T-helper 2 cell treated with Interferon-gamma antibody and Interleukin-4, amounts not matched to agents 5 μg/mL and 100 μg/mL, for 36 hours (primary cell): ENCODE results near the gene PLEKHB2.
"Not testable (repeated sequence)": the region's sequence is repeated elsewhere in the genome, so short reads cannot be mapped to it uniquely, and the experiment has no call there.

Experiments used
- DNase-seq: peaks from one replicate; pipeline ENCODE4 v3.0.0; 2021; ENCODE audit warnings: low spot score
- H3K27ac Mint-ChIP-seq: one replicate; pipeline ENCODE4 v1.8.0; 2021; ENCODE audit warnings: mild to moderate bottlenecking, mixed read lengths
- H3K27me3 Mint-ChIP-seq: one replicate; pipeline ENCODE4 v1.8.0; 2021; ENCODE audit warnings: low read depth, mixed read lengths
- H3K36me3 Mint-ChIP-seq: one replicate; pipeline ENCODE4 v1.8.0; 2021; ENCODE audit warnings: low read depth, mixed read lengths
- H3K4me1 Mint-ChIP-seq: one replicate; pipeline ENCODE4 v1.8.0; 2021; ENCODE audit warnings: low read depth, mixed read lengths
- H3K4me3 Mint-ChIP-seq: one replicate; pipeline ENCODE4 v1.8.0; 2022; ENCODE audit warnings: mild to moderate bottlenecking, moderate library complexity, mixed read lengths
- H3K9me3 Mint-ChIP-seq: one replicate; pipeline ENCODE4 v1.8.0; 2021; ENCODE audit warnings: mixed read lengths

The PLEKHB2 gene

GRCh38 chr2:131077966-131078365, 27.2 kb upstream of the PLEKHB2 start:
- Mint-ChIP-seq H3K36me3 (peaks cover 68% of the 10 kb centered on the region), H3K9me3 (no peaks in the 10 kb centered on the region), H3K4me1 (peaks cover 10% of the 10 kb centered on the region), H3K27me3 (no peaks in the 10 kb centered on the region), H3K27ac (no peak overlapping the region), H3K4me3 (no peak overlapping the region)
- DNase-seq: no peak

- not testable (repeated sequence) for H3K9me3 Mint-ChIP-seq, H3K4me3 Mint-ChIP-seq, H3K27ac Mint-ChIP-seq, H3K27me3 Mint-ChIP-seq, DNase-seq
- peaks cover 56% of the 10 kb centered on the region for H3K36me3 Mint-ChIP-seq
- H3K4me1 Mint-ChIP-seq: peaks cover 10% of the 10 kb centered on the region
Observed at GRCh38 chr2:131079931-131080330, 25.2 kb upstream of the PLEKHB2 start.

- DNase-seq: no peak
- Mint-ChIP-seq H3K36me3 (peaks cover 62% of the 10 kb centered on the region), H3K27ac (peak overlapping the region; percentile 46), H3K9me3 (no peaks in the 10 kb centered on the region), H3K27me3 (no peaks in the 10 kb centered on the region), H3K4me3 (no peak overlapping the region), H3K4me1 (peaks cover 13% of the 10 kb centered on the region)
Observed at GRCh38 chr2:131081190-131081589, 23.9 kb upstream of the PLEKHB2 start.

- Mint-ChIP-seq H3K36me3 (peaks cover 62% of the 10 kb centered on the region), H3K27ac (no peak overlapping the region), H3K27me3 (no peaks in the 10 kb centered on the region), H3K4me1 (peaks cover 6% of the 10 kb centered on the region), H3K4me3 (no peak overlapping the region), H3K9me3 (no peaks in the 10 kb centered on the region)
- no peak for DNase-seq
Observed at GRCh38 chr2:131085646-131086045, 19.5 kb upstream of the PLEKHB2 start.

GRCh38 chr2:131092458-131093005, 12.6 kb upstream of the PLEKHB2 start:
- Mint-ChIP-seq H3K27me3 (peaks cover 2% of the 10 kb centered on the region), H3K9me3 (no peaks in the 10 kb centered on the region), H3K4me3 (peak overlapping the region; percentile 82), H3K4me1 (peaks cover 11% of the 10 kb centered on the region), H3K36me3 (peaks cover 22% of the 10 kb centered on the region), H3K27ac (peak overlapping the region; percentile 77)
- DNase-seq: no peak

GRCh38 chr2:131093006-131093695, 12.0 kb upstream of the PLEKHB2 start, which contains the start of gene FAM168B:
FAM168B (minus strand) TSS chr2:131093460; CDS start chr2:131082646, 10,814 bp downstream.
- H3K27me3 Mint-ChIP-seq: peaks cover 2% of the 10 kb centered on the region
- H3K4me1 Mint-ChIP-seq: peaks cover 11% of the 10 kb centered on the region
- H3K27ac Mint-ChIP-seq: peak within 1 kb of the TSS; percentile 94
- H3K9me3 Mint-ChIP-seq: no peaks in the 10 kb centered on the region
- peak within 1 kb of the TSS; percentile 96 for H3K4me3 Mint-ChIP-seq
- H3K36me3 Mint-ChIP-seq: peaks cover 16% of the 10 kb centered on the region
- peak; percentile 91 for DNase-seq

- peaks cover 2% of the 10 kb centered on the region for H3K27me3 Mint-ChIP-seq
- H3K9me3 Mint-ChIP-seq: no peaks in the 10 kb centered on the region
- no peak for DNase-seq
- H3K27ac Mint-ChIP-seq: peak overlapping the region; percentile 94
- peaks cover 10% of the 10 kb centered on the region for H3K36me3 Mint-ChIP-seq
- H3K4me1 Mint-ChIP-seq: peaks cover 10% of the 10 kb centered on the region
- H3K4me3 Mint-ChIP-seq: peak overlapping the region; percentile 96
Observed at GRCh38 chr2:131093696-131094462, 11.3 kb upstream of the PLEKHB2 start.

- H3K36me3 Mint-ChIP-seq: peaks cover 5% of the 10 kb centered on the region
- peaks cover 2% of the 10 kb centered on the region for H3K27me3 Mint-ChIP-seq
- H3K27ac Mint-ChIP-seq: peak overlapping the region; percentile 94
- H3K9me3 Mint-ChIP-seq: no peaks in the 10 kb centered on the region
- peaks cover 10% of the 10 kb centered on the region for H3K4me1 Mint-ChIP-seq
- no peak for DNase-seq
- peak overlapping the region; percentile 96 for H3K4me3 Mint-ChIP-seq
Observed at GRCh38 chr2:131094463-131095281, 10.5 kb upstream of the PLEKHB2 start.

- H3K27me3 Mint-ChIP-seq: no peaks in the 10 kb centered on the region
- H3K9me3 Mint-ChIP-seq: no peaks in the 10 kb centered on the region
- peaks cover 31% of the 10 kb centered on the region for H3K4me1 Mint-ChIP-seq
- H3K4me3 Mint-ChIP-seq: no peak overlapping the region
- no peak overlapping the region for H3K27ac Mint-ChIP-seq
- H3K36me3 Mint-ChIP-seq: peaks cover 6% of the 10 kb centered on the region
- no peak for DNase-seq
Observed at GRCh38 chr2:131103165-131103564, 2.0 kb upstream of the PLEKHB2 start.

GRCh38 chr2:131104487-131105155, 515 bp upstream of the PLEKHB2 start:
- Mint-ChIP-seq H3K9me3 (no peaks in the 10 kb centered on the region), H3K4me3 (peak overlapping the region; percentile 93), H3K27me3 (no peaks in the 10 kb centered on the region), H3K4me1 (peaks cover 40% of the 10 kb centered on the region), H3K36me3 (peaks cover 13% of the 10 kb centered on the region), H3K27ac (peak overlapping the region; percentile 98)
- DNase-seq: peak; percentile 59

- Mint-ChIP-seq H3K27me3 (no peaks in the 10 kb centered on the region), H3K4me1 (peaks cover 45% of the 10 kb centered on the region), H3K36me3 (peaks cover 23% of the 10 kb centered on the region), H3K4me3 (peak overlapping the region; percentile 93), H3K27ac (peak overlapping the region; percentile 98), H3K9me3 (no peaks in the 10 kb centered on the region)
- DNase-seq: peak; percentile 65
Observed at GRCh38 chr2:131105950-131106801, 1.0 kb downstream of the PLEKHB2 start.

- Mint-ChIP-seq H3K4me3 (peak overlapping the region; percentile 28), H3K27me3 (no peaks in the 10 kb centered on the region), H3K9me3 (peaks cover 8% of the 10 kb centered on the region), H3K36me3 (peaks cover 61% of the 10 kb centered on the region), H3K4me1 (peaks cover 57% of the 10 kb centered on the region), H3K27ac (peak overlapping the region; percentile 53)
- DNase-seq: no peak
Observed at GRCh38 chr2:131112529-131112928, 7.4 kb downstream of the PLEKHB2 start.
